ENCODE results near the gene ZDHHC23.

The ZDHHC23 gene

GRCh38 chr3:113947372-113948014 lies at the start of gene ZDHHC23:
Gene ZDHHC23, plus strand, starts transcription at chr3:113948013. Its CDS starts 790 bp downstream, at chr3:113948803.
- peak; percentile 93 for DNase-seq

- DNase-seq = peak; percentile 16
These were observed 48.9 kb upstream of the ZDHHC23 start for GRCh38 chr3:113898892-113899291.

GRCh38 chr3:113906568-113907140 lies 41.2 kb upstream of the ZDHHC23 start:
- no peak for DNase-seq

GRCh38 chr3:113908133-113908532 lies 39.7 kb upstream of the ZDHHC23 start:
- no peak for DNase-seq

- DNase-seq = no peak
These were observed 36.8 kb upstream of the ZDHHC23 start for GRCh38 chr3:113910966-113911365.

- peak; percentile 92 for DNase-seq
These were observed 35.1 kb upstream of the ZDHHC23 start for GRCh38 chr3:113912552-113913236.

GRCh38 chr3:113914646-113915045 lies 33.2 kb upstream of the ZDHHC23 start:
- DNase-seq = no peak

GRCh38 chr3:113927556-113927955 lies 20.3 kb upstream of the ZDHHC23 start:
- DNase-seq = no peak

- DNase-seq = no peak
These were observed 982 bp upstream of the ZDHHC23 start for GRCh38 chr3:113946831-113947230.

GRCh38 chr3:113948015-113948917 lies 453 bp downstream of the ZDHHC23 start:
- peak; percentile 82 for DNase-seq

GRCh38 chr3:113952921-113953320 lies 5.1 kb downstream of the ZDHHC23 start:
- DNase-seq = no peak

GRCh38 chr3:113953677-113954076 lies 5.9 kb downstream of the ZDHHC23 start:
- no peak for DNase-seq

- DNase-seq = no peak
These were observed 6.4 kb downstream of the ZDHHC23 start for GRCh38 chr3:113954091-113954685.

- DNase-seq = no peak
These were observed 16.1 kb downstream of the ZDHHC23 start for GRCh38 chr3:113963879-113964278.

- peak; percentile 20 for DNase-seq
These were observed 18.4 kb downstream of the ZDHHC23 start for GRCh38 chr3:113966172-113966571.

GRCh38 chr3:113968986-113969385 lies 21.2 kb downstream of the ZDHHC23 start:
- DNase-seq = no peak

GRCh38 chr3:113977822-113978221 lies 30.0 kb downstream of the ZDHHC23 start:
- DNase-seq = no peak

- DNase-seq = no peak
These were observed 32.1 kb downstream of the ZDHHC23 start for GRCh38 chr3:113979916-113980315.

- no peak for DNase-seq
These were observed 34.0 kb downstream of the ZDHHC23 start for GRCh38 chr3:113981803-113982202.

- DNase-seq = no peak
These were observed 35.7 kb downstream of the ZDHHC23 start for GRCh38 chr3:113983544-113983943.

GRCh38 chr3:113985541-113985940 lies 37.7 kb downstream of the ZDHHC23 start:
- DNase-seq = no peak

GRCh38 chr3:114005481-114005880 lies 57.7 kb downstream of the ZDHHC23 start:
- DNase-seq = no peak

All from DMS53 (cell line).